ENCODE data around the gene FREM3.
A peak's percentile ranks its signal among the peaks of the same experiment; 100 is the strongest.

Gene FREM3

GRCh38 chr4:143667461-143667860 is 33.0 kb downstream of the FREM3 start:
- DNase-seq (ENCODE audit: low spot score): peak; percentile 74

- no peak for DNase-seq (ENCODE audit: low spot score)
Observed at GRCh38 chr4:143658336-143658735, 42.1 kb downstream of the FREM3 start.

- peak; percentile 23 for DNase-seq (ENCODE audit: low spot score)
Observed at GRCh38 chr4:143654571-143654970, 45.9 kb downstream of the FREM3 start.

GRCh38 chr4:143653031-143653430 is 47.4 kb downstream of the FREM3 start:
- no peak for DNase-seq (ENCODE audit: low spot score)

GRCh38 chr4:143643399-143643798 is 57.1 kb downstream of the FREM3 start:
- no peak for DNase-seq (ENCODE audit: low spot score)

DNA sequence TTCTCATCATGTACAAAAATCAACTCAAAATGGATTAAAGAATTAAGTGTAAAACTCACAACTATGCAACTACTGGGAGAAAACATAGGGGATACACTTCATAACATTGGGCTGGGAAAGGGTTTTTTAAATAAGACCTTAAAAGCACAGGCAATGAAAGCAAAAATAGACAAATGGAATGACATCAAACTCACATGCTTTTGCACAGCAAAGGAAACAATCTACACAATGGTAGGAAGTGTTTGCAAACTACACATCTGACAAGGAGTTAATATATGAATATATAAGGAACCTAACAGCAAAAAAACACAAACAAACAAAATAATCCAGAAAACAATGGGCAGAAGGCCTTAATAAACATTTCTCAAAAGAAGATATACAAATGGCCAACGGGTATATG is 57.9 kb downstream of the FREM3 start:
- no peak for DNase-seq (ENCODE audit: low spot score)

DNA sequence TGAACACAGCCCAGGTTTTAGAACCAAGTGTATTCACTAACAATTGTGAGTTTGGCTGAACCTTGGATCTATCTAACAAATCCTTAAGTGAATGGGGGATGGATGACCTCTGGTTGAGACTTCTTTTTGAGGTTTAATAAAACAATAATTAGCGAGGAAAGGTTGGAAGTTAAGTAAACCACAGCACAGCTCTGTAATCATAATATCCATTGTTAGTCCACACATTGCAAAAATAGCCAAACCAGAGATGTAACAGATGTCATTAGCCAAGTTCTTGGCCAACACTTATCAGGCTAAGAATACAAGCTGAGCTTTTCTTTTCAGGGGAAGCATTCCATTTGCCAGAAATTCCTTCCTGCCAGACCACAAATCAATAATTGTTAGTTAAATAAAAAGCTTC is 59.1 kb downstream of the FREM3 start:
- no peak for DNase-seq (ENCODE audit: low spot score)

DNA sequence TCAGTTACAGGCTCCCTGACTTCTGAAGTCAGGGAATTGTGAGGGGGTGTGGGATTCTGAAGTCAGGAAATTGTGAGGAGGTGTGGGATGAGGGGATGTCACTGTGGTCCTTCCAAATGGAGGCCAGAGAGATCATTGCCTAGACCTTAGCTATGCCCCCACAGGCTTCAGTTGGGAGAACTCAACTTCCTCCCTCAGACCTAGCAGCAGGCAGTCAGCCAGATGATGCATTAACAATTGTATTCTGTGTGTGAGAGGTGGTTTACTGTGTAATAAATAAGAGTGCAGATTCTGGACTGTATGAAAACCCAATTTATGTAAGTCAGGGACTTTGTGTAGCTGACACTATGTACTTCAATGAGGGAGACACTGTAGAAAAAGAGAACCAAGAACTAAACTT is 65.7 kb downstream of the FREM3 start:
- no peak for DNase-seq (ENCODE audit: low spot score)

GRCh38 chr4:143633833-143634232 is 66.6 kb downstream of the FREM3 start:
- DNase-seq (ENCODE audit: low spot score): no peak

- peak; percentile 68 for DNase-seq (ENCODE audit: low spot score)
Observed at GRCh38 chr4:143626134-143626911, 74.2 kb downstream of the FREM3 start.

- no peak for DNase-seq (ENCODE audit: low spot score)
Observed at GRCh38 chr4:143625632-143626031, 74.8 kb downstream of the FREM3 start.

- DNase-seq (ENCODE audit: low spot score): no peak
Observed at GRCh38 chr4:143623896-143624295, 76.6 kb downstream of the FREM3 start.

GRCh38 chr4:143618811-143619210 is 81.7 kb downstream of the FREM3 start:
- no peak for DNase-seq (ENCODE audit: low spot score)

DNA sequence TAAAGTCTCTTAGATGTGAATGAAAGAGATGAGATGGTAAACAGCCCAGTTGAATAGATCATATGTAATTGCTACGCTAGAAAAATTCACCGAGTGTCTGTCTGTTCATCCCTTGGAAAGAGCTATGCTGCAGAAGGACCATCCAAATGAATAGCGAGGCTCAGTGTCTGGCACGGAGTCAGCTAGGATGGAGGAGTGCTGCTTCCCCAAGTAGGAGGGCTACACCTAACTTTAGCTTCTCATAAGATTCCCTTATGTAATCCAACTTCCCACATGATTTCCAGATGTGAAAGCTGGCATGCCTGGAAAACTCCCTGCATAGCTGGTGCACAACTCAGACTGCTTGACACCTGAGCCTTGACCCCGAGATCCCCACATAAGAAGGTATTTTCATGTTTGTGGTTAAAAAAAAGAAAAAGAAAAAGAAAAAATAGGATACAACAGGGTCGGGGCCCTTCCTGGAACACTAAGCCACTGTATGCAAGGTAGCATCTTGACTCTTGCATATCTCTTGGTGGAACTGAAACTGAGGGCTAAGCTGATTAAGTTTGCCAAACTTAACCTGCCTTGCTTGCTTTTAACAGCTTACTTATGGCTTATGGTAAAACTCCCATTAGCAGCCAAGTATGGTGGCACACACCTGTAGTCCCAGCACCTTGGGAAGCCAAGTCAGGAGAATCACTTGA is 82.3 kb downstream of the FREM3 start:
- DNase-seq (ENCODE audit: low spot score): peak; percentile 20

DNA sequence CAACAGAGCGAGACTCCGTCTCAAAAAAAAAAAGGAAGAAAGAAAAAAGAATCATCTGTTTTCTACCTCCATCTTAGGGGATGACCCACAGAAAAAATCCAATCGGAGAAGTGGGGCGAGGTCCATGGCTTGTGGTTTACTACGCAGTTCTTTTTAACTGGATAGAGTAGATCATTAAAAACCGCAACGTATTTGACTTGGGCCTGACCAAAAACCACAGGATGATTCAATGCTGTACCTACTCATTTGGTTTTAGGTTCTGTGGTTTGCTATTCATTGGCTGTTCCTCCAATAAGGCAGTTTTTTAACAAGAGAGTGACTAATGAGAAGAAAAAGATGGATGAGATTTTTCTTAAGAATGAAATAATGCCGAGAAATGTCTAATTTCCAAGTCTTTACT is 83.7 kb downstream of the FREM3 start:
- DNase-seq (ENCODE audit: low spot score): peak; percentile 69

DNA sequence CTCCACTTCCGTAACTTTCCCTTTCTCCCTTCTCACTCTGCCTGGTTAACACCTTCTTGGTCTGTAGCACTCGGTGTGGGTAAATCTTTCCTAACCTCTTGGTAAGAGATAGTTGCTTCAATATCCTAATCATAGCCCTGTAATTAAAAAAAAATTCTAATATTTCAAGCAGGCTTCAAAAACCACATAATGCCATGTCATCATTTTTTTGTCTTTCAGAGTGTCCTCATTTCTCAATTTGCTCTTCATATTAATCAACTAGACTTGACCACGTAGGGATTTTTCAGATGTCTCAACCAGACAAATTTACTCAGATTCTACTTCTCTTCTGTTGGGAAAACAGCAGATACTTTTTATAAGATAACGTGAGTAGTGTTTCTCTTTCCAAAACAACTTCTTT is 91.0 kb downstream of the FREM3 start:
- DNase-seq (ENCODE audit: low spot score): no peak

DNA sequence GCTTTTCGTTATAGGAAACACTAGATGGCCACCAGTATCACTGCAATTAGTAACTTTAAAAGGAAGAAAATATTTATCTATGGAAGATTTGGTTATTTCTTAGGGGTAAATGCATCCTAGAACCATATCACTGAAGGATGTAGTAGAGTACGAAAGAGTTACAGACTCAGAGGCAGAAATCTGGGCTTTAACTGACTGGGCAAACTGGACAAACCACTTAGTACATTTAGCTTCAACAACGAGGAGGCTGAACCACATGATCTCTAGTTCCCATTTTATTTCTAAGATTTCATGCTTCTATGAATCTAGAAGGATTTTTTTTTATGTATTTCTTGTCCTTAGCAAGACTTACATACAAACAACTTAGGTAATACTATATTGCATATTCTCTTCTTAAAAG is 94.0 kb downstream of the FREM3 start:
- DNase-seq (ENCODE audit: low spot score): no peak

GRCh38 chr4:143599827-143600226 is 100.6 kb downstream of the FREM3 start:
- peak; percentile 55 for DNase-seq (ENCODE audit: low spot score)

DNA sequence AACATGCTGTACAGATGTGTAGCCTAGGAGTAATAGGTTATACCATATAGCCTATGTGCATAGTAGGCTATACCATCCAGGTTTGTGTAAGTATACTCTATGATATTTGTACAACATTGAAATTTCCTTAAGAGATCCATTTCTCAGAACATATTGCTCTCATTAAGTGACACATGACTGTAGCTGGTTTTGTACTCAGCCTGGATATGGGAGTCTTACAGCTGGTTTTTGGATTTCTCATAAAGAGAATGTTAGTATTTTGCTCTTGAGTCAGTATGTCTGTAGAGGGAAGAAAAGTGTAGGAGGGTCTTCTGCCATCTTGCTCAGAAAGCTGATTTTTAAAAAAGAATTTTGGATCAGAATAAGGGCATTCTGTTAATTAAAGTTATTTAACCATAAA is 101.7 kb downstream of the FREM3 start:
- DNase-seq (ENCODE audit: low spot score): no peak

- DNase-seq (ENCODE audit: low spot score): no peak
Observed at GRCh38 chr4:143597276-143597675, 103.2 kb downstream of the FREM3 start.

DNA sequence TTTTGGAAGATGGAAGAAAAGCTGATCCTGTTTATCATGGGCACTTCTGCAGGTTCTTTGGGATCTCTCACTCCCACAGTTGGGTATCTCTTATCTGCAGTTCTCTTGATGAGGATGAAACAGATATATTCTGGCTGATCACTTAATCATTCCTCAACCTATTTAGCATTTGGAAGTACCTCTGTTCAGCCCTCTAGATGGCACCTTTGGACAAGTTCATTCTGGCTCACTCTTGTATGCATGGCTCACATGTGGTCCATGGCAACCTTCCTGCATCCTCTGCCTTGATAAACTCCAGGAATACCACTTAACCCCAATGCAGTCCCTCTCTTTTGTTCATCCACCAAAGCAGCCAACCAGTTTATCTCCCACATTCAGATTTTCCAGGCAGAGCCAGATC is 112.8 kb downstream of the FREM3 start:
- DNase-seq (ENCODE audit: low spot score): peak; percentile 18

GRCh38 chr4:143586080-143586479 is 114.4 kb downstream of the FREM3 start:
- DNase-seq (ENCODE audit: low spot score): peak; percentile 53

DNA sequence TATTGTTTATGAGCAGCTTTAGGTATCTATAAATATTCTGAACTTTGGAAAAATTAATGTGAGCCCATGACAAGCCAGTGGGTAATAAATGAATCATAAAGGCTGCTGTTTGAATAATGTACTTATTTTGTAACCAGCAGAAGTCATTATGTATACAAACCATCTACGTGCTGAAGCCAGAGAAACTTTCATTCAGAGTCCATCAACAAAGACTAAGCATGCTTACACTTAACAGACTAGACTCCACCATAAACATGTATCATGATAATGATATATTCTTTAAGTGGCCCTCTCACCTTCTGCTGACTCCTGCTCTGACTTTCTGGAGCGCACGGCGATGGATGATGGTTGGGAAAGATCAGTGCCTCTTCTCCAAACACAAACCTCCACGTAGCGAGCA is 114.9 kb downstream of the FREM3 start:
- DNase-seq (ENCODE audit: low spot score): no peak
